ENCODE measurements around the gene COLEC12. TPM values are rescaled to one million over a fixed set of nuclear protein-coding genes. Genes with fewer than 3 reads are reported as not detected.

The COLEC12 gene
- total RNA-seq, 1 experiment from 2014 or later: not detected

GRCh38 chr18:506264-506663 lies 5.8 kb upstream of the COLEC12 start:
- no peak for DNase-seq (ENCODE audit: low spot score)

GRCh38 chr18:505483-506122 lies 5.1 kb upstream of the COLEC12 start:
- no peak for DNase-seq (ENCODE audit: low spot score)

GRCh38 chr18:501406-501714 lies 859 bp upstream of the COLEC12 start:
- no peak for DNase-seq (ENCODE audit: low spot score)

GRCh38 chr18:499776-500631 lies 497 bp downstream of the COLEC12 start:
- DNase-seq (ENCODE audit: low spot score): no peak

- DNase-seq (ENCODE audit: low spot score): peak; percentile 65
These were observed 1.3 kb downstream of the COLEC12 start for GRCh38 chr18:498931-499775.

GRCh38 chr18:497688-498087 lies 2.8 kb downstream of the COLEC12 start:
- no peak for DNase-seq (ENCODE audit: low spot score)

- no peak for DNase-seq (ENCODE audit: low spot score)
These were observed 5.0 kb downstream of the COLEC12 start for GRCh38 chr18:495452-495851.

- no peak for DNase-seq (ENCODE audit: low spot score)
These were observed 5.5 kb downstream of the COLEC12 start for GRCh38 chr18:495017-495416.

GRCh38 chr18:493986-494983 lies 6.2 kb downstream of the COLEC12 start:
- no peak for DNase-seq (ENCODE audit: low spot score)

GRCh38 chr18:492451-492850 lies 8.1 kb downstream of the COLEC12 start:
- DNase-seq (ENCODE audit: low spot score): no peak

GRCh38 chr18:490624-491023 lies 9.9 kb downstream of the COLEC12 start:
- no peak for DNase-seq (ENCODE audit: low spot score)

- no peak for DNase-seq (ENCODE audit: low spot score)
These were observed 10.5 kb downstream of the COLEC12 start for GRCh38 chr18:490024-490366.

GRCh38 chr18:489244-490023 lies 11.1 kb downstream of the COLEC12 start:
- no peak for DNase-seq (ENCODE audit: low spot score)

- DNase-seq (ENCODE audit: low spot score): no peak
These were observed 13.4 kb downstream of the COLEC12 start for GRCh38 chr18:486929-487740.

- DNase-seq (ENCODE audit: low spot score): no peak
These were observed 15.6 kb downstream of the COLEC12 start for GRCh38 chr18:484749-485464.

GRCh38 chr18:478681-479080 lies 21.8 kb downstream of the COLEC12 start:
- no peak for DNase-seq (ENCODE audit: low spot score)

GRCh38 chr18:477565-477964 lies 22.9 kb downstream of the COLEC12 start:
- peak; percentile 58 for DNase-seq (ENCODE audit: low spot score)

- no peak for DNase-seq (ENCODE audit: low spot score)
These were observed 24.2 kb downstream of the COLEC12 start for GRCh38 chr18:476251-476664.

All from HT-29 (cell line).